IMR-90 (cell line): ENCODE data around the gene HOXA5. TPM values are rescaled to one million over a fixed set of nuclear protein-coding genes. Genes with fewer than 3 reads are reported as not detected.

Source experiments
- ATAC-seq: fragments of 200-7000 bp; cut with Tn5 transposase; 2 replicates; pipeline ENCODE4 v1.9.1; 2020; ENCODE audit warnings: low read depth, mild to moderate bottlenecking, moderate library complexity
- BruUV-seq: library from RNA; stranded (reverse); fragments of 400-500 nt; replicated peaks from 2 replicates; lab custom pipeline; 2021; lab: Mats Ljungman, UMichigan
- CTCF ChIA-PET: fragments of 300-600 bp; formaldehyde crosslinking; extraction: SDS; loops from one replicate; lab custom pipeline; 2021; ENCODE audit warnings: antibody characterized with exemption; lab: Yijun Ruan, JAX
- POLR2A ChIA-PET: fragments of 300-600 bp; sonication (Branson Sonifier 250); formaldehyde crosslinking; loops from one replicate; lab custom pipeline; 2022; ENCODE audit warnings: antibody characterized with exemption; ENCODE audit not compliant: unreplicated experiment; lab: Charles Lee
- DNase-seq: peaks from one replicate; pipeline ENCODE4 v3.0.0; 2013
- H2AFZ ChIP-seq: replicated peaks from 2 replicates; pipeline ENCODE3; 2013; ENCODE audit warnings: low read length, mild to moderate bottlenecking; ENCODE audit not compliant: poor library complexity
- H2AK5ac ChIP-seq: 2 replicates; pipeline ENCODE4 v1.6.1; 2013; ENCODE audit warnings: low read depth, low read length, inconsistent platforms
- H2AK9ac ChIP-seq: replicated peaks from 2 replicates; pipeline ENCODE3; 2013; ENCODE audit warnings: mild to moderate bottlenecking, low read depth, low read length, moderate library complexity; ENCODE audit not compliant: poor library complexity
- H2BK120ac ChIP-seq: 2 replicates; pipeline ENCODE4 v1.6.1; 2013; ENCODE audit warnings: low read depth, low read length, inconsistent platforms
- H2BK15ac ChIP-seq: 3 replicates; pipeline ENCODE4 v1.6.1; 2013; ENCODE audit warnings: low read depth, low read length, inconsistent platforms
- H2BK20ac ChIP-seq: 2 replicates; pipeline ENCODE4 v1.6.1; 2013; ENCODE audit warnings: low read depth, mild to moderate bottlenecking, inconsistent platforms, low read length, moderate library complexity
- H2BK5ac ChIP-seq: 2 replicates; pipeline ENCODE4 v1.6.1; 2013; ENCODE audit warnings: mild to moderate bottlenecking, low read depth, low read length, inconsistent platforms; ENCODE audit not compliant: poor library complexity, severe bottlenecking
- H3K14ac ChIP-seq: replicated peaks from 2 replicates; pipeline ENCODE4 v1.6.1; 2013; ENCODE audit warnings: low read depth, low read length, inconsistent platforms
- H3K18ac ChIP-seq: 2 replicates; pipeline ENCODE4 v1.6.1; 2013; ENCODE audit warnings: low read depth, low read length, control low read depth
- H3K23ac ChIP-seq: 2 replicates; pipeline ENCODE4 v1.6.1; 2013; ENCODE audit warnings: low read depth, low read length, inconsistent platforms
- H3K27ac ChIP-seq: 2 replicates; pipeline ENCODE4 v1.5.1; 2013; ENCODE audit warnings: mild to moderate bottlenecking, control low read depth, low read length; ENCODE audit not compliant: insufficient read depth
- H3K27me3 ChIP-seq: 2 replicates; pipeline ENCODE4 v1.6.1; 2013; ENCODE audit warnings: low read length; ENCODE audit not compliant: control insufficient read depth, insufficient read depth
- H3K36me3 ChIP-seq: 2 replicates; pipeline ENCODE4 v1.6.1; 2013; ENCODE audit warnings: low read length, mixed read lengths; ENCODE audit not compliant: control insufficient read depth, insufficient read depth
- H3K4ac ChIP-seq: 2 replicates; pipeline ENCODE4 v1.6.1; 2013; ENCODE audit warnings: low read depth, low read length, inconsistent platforms
- H3K4me1 ChIP-seq: 2 replicates; pipeline ENCODE4 v1.6.1; 2013; ENCODE audit warnings: low read length, mixed read lengths; ENCODE audit not compliant: control insufficient read depth, insufficient read depth
- H3K4me2 ChIP-seq: 2 replicates; pipeline ENCODE4 v1.6.1; 2013; ENCODE audit warnings: low read depth, mild to moderate bottlenecking, control low read depth, low read length, moderate library complexity
- H3K4me3 ChIP-seq: 2 replicates; pipeline ENCODE4 v1.5.1; 2013; ENCODE audit warnings: low read depth, mild to moderate bottlenecking, control low read depth, low read length, moderate library complexity; ENCODE audit not compliant: insufficient read depth
- H3K56ac ChIP-seq: 2 replicates; pipeline ENCODE4 v1.6.1; 2013; ENCODE audit warnings: low read length, inconsistent platforms; ENCODE audit not compliant: insufficient read depth; ENCODE audit errors: extremely low read depth
- H3K79me1 ChIP-seq, 2 experiments: 2 replicates each; pipeline ENCODE4 v1.6.1; 2013; ENCODE audit warnings: low read length in 2 of 2, inconsistent platforms in 1 of 2, low read depth in 1 of 2
- H3K9ac ChIP-seq: 2 replicates; pipeline ENCODE4 v1.6.1; 2013; ENCODE audit warnings: low read depth, low read length, control low read depth
- H3K9me1 ChIP-seq: 2 replicates; pipeline ENCODE4 v1.6.1; 2013; ENCODE audit warnings: low read length, inconsistent platforms; ENCODE audit not compliant: insufficient read depth
- H3K9me3 ChIP-seq: 2 replicates; pipeline ENCODE4 v1.6.1; 2013; ENCODE audit warnings: low read length; ENCODE audit not compliant: control insufficient read depth, insufficient read depth
- H4K20me1 ChIP-seq: 2 replicates; pipeline ENCODE4 v1.6.1; 2013; ENCODE audit warnings: low read length, inconsistent platforms; ENCODE audit not compliant: insufficient read depth
- H4K5ac ChIP-seq: 2 replicates; pipeline ENCODE4 v1.6.1; 2013; ENCODE audit warnings: mild to moderate bottlenecking, low read depth, low read length, control low read depth
- H4K8ac ChIP-seq, 2 experiments: 2 replicates each; pipeline ENCODE4 v1.6.1; 2013; ENCODE audit warnings: low read depth in 2 of 2, low read length in 2 of 2, control low read depth in 1 of 2, inconsistent platforms in 1 of 2
- H4K91ac ChIP-seq: 2 replicates; pipeline ENCODE4 v1.6.1; 2013; ENCODE audit warnings: low read depth, low read length, inconsistent platforms; ENCODE audit not compliant: insufficient read depth
- BHLHE40 ChIP-seq: fragments of 150-350 bp; IDR thresholded peaks from 2 replicates; pipeline ENCODE4 v1.6.1; 2016; ENCODE audit warnings: mild to moderate bottlenecking, low read depth, low read length
- MAZ ChIP-seq: IDR thresholded peaks from 2 replicates; pipeline ENCODE4 v1.6.1; 2012; ENCODE audit warnings: low read depth, mild to moderate bottlenecking, low read length, improper control_type of control experiment, moderate library complexity, borderline replicate concordance
- RFX5 ChIP-seq: IDR thresholded peaks from 2 replicates; pipeline ENCODE4 v1.8.0; 2012; ENCODE audit warnings: low read depth, mild to moderate bottlenecking, low read length, moderate library complexity
- WGBS, 2 experiments: methylation state at CpG; one replicate each; pipeline versions ENCODE4 v1.1.5 to v1.1.7; 2013; ENCODE audit warnings: missing lambda C conversion rate in 2 of 2; ENCODE audit not compliant: insufficient read length in 1 of 2; ENCODE audit errors: extremely low coverage in 2 of 2; 5-methylcytosine and 5-hydroxymethylcytosine counted together
- dilution Hi-C: fragments of 300-500 bp; cut with HindIII; formaldehyde crosslinking; loops from one replicate; pipeline ENCODE4 v1.14.3; 2018; ENCODE audit warnings: low sequenced_read_pairs; ENCODE audit not compliant: unreplicated experiment
- in situ Hi-C: fragments of 300-500 bp; cut with MboI; formaldehyde crosslinking; loops from 3 replicates; pipeline ENCODE4 v1.14.3; 2019; ENCODE audit warnings: low sequenced_read_pairs, inconsistent platforms, mixed read lengths
- intact Hi-C: fragments of 100-400 bp; cut with micrococcal nuclease; formaldehyde crosslinking; loops from 2 replicates; pipeline ENCODE4 v1.10.0; 2022
- polyA plus RNA-seq, 3 experiments: library from polyadenylated mRNA; depleted of rRNA; stranded (reverse); fragments of >200 nt; gene quantifications; 2 replicates each; pipeline ENCODE4 v1.2.3, GENCODE V29; 2012; ENCODE audit warnings: low replicate concordance in 1 of 3
- total RNA-seq: library from RNA; depleted of rRNA; stranded (reverse); fragments of >200 nt; gene quantifications from 2 replicates; pipeline ENCODE4 v1.2.3, GENCODE V29; 2012

Gene HOXA5
- total and polyA plus RNA-seq, 2 of the 4 experiments (the other 2 are of a cell fraction): 19.9 to 29.4 TPM

DNA sequence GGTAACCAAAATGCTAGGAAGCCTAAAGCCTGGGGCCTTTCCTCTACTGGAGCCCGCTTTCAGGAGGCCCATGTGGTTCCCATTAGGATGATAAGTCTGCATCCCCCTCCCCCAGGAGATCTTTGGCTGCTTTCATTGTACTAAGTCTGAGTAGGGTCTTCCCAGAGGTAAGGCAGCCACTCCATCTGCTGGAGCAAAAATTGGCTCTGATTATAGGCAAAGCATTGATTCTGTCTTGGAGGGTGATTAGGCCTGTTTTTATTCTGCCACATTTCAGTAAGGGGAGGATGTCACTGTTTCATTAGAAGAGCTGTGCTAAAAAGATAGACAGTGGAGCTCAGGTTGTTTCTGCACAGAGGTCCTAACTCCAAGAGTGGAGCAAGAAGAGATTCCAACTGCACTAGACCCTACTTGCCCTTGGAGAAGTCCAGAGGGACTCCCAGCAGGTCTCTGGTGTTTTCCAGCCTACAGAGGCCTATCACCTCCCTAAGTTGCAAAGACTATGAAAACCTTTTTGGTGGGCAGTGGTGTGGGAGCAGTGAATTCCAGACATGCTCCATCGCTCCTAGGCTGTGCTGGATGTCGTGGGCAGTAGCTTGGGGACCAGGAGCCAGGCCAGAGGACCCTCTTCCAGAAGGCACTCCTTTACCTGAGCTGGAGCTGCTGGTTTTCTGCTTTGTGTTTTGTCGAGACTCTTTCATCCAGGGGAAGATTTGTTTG lies 33.9 kb downstream of the HOXA5 start:
- peak overlapping the region; percentile 36; the same call in 1 of the 2 replicates for H4K5ac ChIP-seq
- H4K20me1 ChIP-seq: peaks cover 13% of the 10 kb centered on the region
- H3K14ac ChIP-seq: peak overlapping the region; percentile 90
- H3K4me2 ChIP-seq: peak overlapping the region; percentile 59; the same call in 1 of the 2 replicates
- peak overlapping the region; percentile 68 for H4K91ac ChIP-seq
- peak overlapping the region; percentile 24 for H2AFZ ChIP-seq
- H3K9ac ChIP-seq: peak overlapping the region; percentile 92
- peak overlapping the region; percentile 37; the same call in 1 of the 2 replicates for H2AK5ac ChIP-seq
- peak overlapping the region; percentile 11 for H2AK9ac ChIP-seq
- 0 out of 2 replicates have a peak overlapping the region, but pooled peaks have one; percentile 26 for H3K56ac ChIP-seq
- H3K27me3 ChIP-seq: no peaks in the 10 kb centered on the region
- intact Hi-C loops (no loop called here), dilution Hi-C loops (no loop called here), in situ Hi-C loops (loop anchor here (10.0 kb wide), 1 partner anchor 915 kb away; no protein-coding TSS in a partner anchor)
- H2BK15ac ChIP-seq: peak overlapping the region; percentile 9; the same call in 1 of the 3 replicates
- peak overlapping the region; percentile 98 for H3K23ac ChIP-seq
- peak overlapping the region; percentile 95 for H2BK5ac ChIP-seq
- peaks cover 9% of the 10 kb centered on the region; the same call in 1 of the 2 replicates for H3K36me3 ChIP-seq
- peak overlapping the region; percentile 90 for H2BK120ac ChIP-seq
- 40% methylated on average over 2 of the region's 4 CpGs; no CpG with 5 or more reads in 1 of the 2 experiments for WGBS, 2 experiments
- peak overlapping the region; percentile 50; the same call in 1 of the 2 replicates for H2BK20ac ChIP-seq
- TF ChIP-seq MAZ: no peak
- TF ChIP-seq RFX5: no peak
- TF ChIP-seq BHLHE40: no peak
- H3K4ac ChIP-seq: peak overlapping the region; percentile 92
- peaks cover 13% of the 10 kb centered on the region; the same call in 1 of the 2 replicates for H3K9me1 ChIP-seq
- H3K4me1 ChIP-seq: peaks cover 36% of the 10 kb centered on the region
- CTCF ChIA-PET: no interaction called here
- peak; percentile 25 for DNase-seq
- peak overlapping the region; percentile 98 for H3K27ac ChIP-seq
- POLR2A ChIA-PET: interaction anchor here (0.6 kb wide), 1 partner anchor 25 kb away, joined by 4 read pairs; no protein-coding TSS in a partner anchor
- ATAC-seq: no peak
- H3K18ac ChIP-seq: peak overlapping the region; percentile 16; the same call in 1 of the 2 replicates
- peaks cover 0 to 37% of the 10 kb centered on the region in 2 experiments; a peak in 2 of 4 replicates for H3K79me1 ChIP-seq
- H3K4me3 ChIP-seq: no peak overlapping the region
- H3K9me3 ChIP-seq: no peaks in the 10 kb centered on the region
- H4K8ac ChIP-seq: peak overlapping the region; percentile 28 to 60; a peak in 2 of 4 replicates
- BruUV-seq: no TSS peak
